ENCODE results near the gene ESYT2. TPM values are rescaled to one million over a fixed set of nuclear protein-coding genes. Genes with fewer than 3 reads are reported as not detected.

The ESYT2 gene
- total RNA-seq, 1 donor from 2014 or later = 23.3 TPM

DNA sequence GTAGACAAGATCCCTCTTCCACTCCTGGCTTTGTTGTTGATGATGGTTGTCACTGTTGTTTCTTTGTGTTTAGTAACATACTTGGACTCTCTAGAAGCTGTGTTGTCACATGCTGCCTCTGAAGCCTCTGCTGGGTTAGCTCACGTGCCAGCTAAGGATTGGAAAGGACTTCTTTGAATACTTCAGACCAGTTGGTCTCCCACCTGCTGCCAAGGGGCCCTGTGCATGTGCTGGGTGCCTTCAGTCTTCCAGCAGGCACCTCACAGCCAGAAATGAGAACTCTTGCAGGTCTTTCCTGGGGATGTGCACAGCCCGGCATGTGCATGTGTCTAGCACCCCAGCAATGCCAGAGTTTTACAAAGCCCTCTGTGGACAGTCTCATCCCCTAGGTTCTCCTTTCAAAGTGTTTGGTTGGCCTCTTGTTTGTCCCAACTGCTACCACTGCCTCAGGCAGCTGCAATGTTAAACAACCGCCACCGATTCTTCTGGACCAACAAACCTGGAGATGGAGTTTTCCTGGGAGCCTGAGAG is 103.0 kb downstream of the ESYT2 start:
- H3K27me3 Mint-ChIP-seq (ENCODE audit: low read depth) = no peaks in the 10 kb centered on the region

GRCh38 chr7:158725506-158725800 is 103.9 kb downstream of the ESYT2 start:
- Mint-ChIP-seq H3K27me3 (ENCODE audit: low read depth) (no peaks in the 10 kb centered on the region), H3K4me3 (no peak overlapping the region), H3K36me3 (ENCODE audit: low read depth) (peaks cover 7% of the 10 kb centered on the region), H3K27ac (ENCODE audit: unreplicated experiment) (no peak overlapping the region), H3K9me3 (peaks cover 2% of the 10 kb centered on the region), H3K4me1 (peaks cover 7% of the 10 kb centered on the region)
- TF ChIP-seq CTCF (conservative IDR thresholded peaks at IDR 0.05) = no peak
- DNase-seq (ENCODE audit: low read depth, low spot score) = no peak

More for the DNA sequence above, 103.0 kb downstream of the ESYT2 start:
- peaks cover 13% of the 10 kb centered on the region for H3K4me1 Mint-ChIP-seq
- H3K4me3 Mint-ChIP-seq = no peak overlapping the region
- TF ChIP-seq CTCF (conservative IDR thresholded peaks at IDR 0.05) = no peak
- H3K9me3 Mint-ChIP-seq = peaks cover 2% of the 10 kb centered on the region
- H3K36me3 Mint-ChIP-seq (ENCODE audit: low read depth) = peaks cover 8% of the 10 kb centered on the region
- no peak overlapping the region for H3K27ac Mint-ChIP-seq (ENCODE audit: unreplicated experiment)
- no peak for DNase-seq (ENCODE audit: low read depth, low spot score)

- no peak for TF ChIP-seq CTCF (conservative IDR thresholded peaks at IDR 0.05)
- no peak overlapping the region for H3K4me3 Mint-ChIP-seq
Observed at GRCh38 chr7:158724658-158725505, 104.4 kb downstream of the ESYT2 start.

DNA sequence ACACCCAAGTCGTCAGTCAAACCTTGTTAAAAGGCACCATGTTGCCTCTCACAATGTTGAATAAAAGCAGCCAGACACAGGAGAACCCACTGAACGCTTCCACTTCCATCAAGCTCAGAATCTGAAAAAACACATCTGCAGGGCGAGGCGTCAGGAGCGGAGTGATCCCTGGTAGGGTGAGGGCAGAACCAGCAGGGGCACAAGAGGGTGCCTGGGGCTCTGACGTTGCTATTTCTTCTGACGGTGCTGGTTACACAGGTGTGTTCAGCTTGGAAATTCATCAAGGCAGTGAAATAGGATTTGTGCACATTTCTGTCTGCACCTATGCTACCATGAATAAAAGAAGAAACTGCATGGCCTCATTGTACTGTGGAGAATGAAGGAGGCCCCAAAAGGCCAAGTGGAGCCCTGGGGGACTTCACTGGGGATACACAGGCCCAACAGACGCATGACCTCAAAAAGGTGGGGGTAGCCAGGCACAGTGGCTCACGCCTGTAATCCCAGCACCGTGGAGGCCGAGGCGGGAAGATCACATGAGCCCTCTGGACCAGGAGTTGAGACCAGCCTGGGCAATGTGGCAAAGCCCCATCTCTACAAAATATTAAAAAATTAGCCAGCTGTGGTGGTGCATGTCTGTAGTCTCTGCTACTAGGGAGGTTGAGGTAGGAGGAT is 105.5 kb downstream of the ESYT2 start:
- Mint-ChIP-seq H3K4me1 (no peaks in the 10 kb centered on the region), H3K36me3 (ENCODE audit: low read depth) (no peaks in the 10 kb centered on the region), H3K4me3 (no peak overlapping the region), H3K27ac (ENCODE audit: unreplicated experiment) (no peak overlapping the region), H3K27me3 (ENCODE audit: low read depth) (peaks cover 9% of the 10 kb centered on the region), H3K9me3 (peaks cover 2% of the 10 kb centered on the region)
- DNase-seq (ENCODE audit: low read depth, low spot score) = no peak
- TF ChIP-seq CTCF (conservative IDR thresholded peaks at IDR 0.05) = no peak

More at GRCh38 chr7:158724658-158725505, 104.4 kb downstream of the ESYT2 start:
- Mint-ChIP-seq H3K9me3 (peaks cover 2% of the 10 kb centered on the region), H3K27me3 (ENCODE audit: low read depth) (no peaks in the 10 kb centered on the region), H3K4me1 (peaks cover 1% of the 10 kb centered on the region), H3K36me3 (ENCODE audit: low read depth) (peaks cover 1% of the 10 kb centered on the region), H3K27ac (ENCODE audit: unreplicated experiment) (no peak overlapping the region)
- no peak for DNase-seq (ENCODE audit: low read depth, low spot score)

DNA sequence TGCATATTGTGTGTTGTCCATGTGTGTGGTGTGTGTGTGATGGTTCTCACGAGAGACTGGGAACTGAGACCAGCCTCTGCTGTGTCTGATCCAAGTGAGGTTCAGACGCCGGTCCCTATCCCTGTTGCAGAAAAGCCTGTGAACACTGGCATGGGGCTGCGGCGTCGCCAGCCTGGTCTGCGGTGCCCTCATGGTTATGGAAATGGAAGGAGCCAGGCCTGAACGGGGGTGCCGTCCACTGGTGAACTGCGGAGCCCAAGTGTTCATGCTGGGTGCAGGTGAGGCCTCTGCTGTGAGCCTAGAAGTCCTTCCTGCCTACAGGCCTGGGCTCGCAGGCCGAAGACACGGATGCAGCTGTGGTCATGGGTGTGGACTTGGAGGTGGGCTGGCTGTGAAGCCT is 106.0 kb downstream of the ESYT2 start:
- no peak overlapping the region for H3K27ac Mint-ChIP-seq (ENCODE audit: unreplicated experiment)
- H3K4me1 Mint-ChIP-seq = no peaks in the 10 kb centered on the region

More for the DNA sequence above, 106.0 kb downstream of the ESYT2 start:
- H3K36me3 Mint-ChIP-seq (ENCODE audit: low read depth) = no peaks in the 10 kb centered on the region
- DNase-seq (ENCODE audit: low read depth, low spot score) = no peak
- peaks cover 2% of the 10 kb centered on the region for H3K9me3 Mint-ChIP-seq
- H3K27me3 Mint-ChIP-seq (ENCODE audit: low read depth) = peaks cover 15% of the 10 kb centered on the region
- TF ChIP-seq CTCF (conservative IDR thresholded peaks at IDR 0.05) = no peak
- no peak overlapping the region for H3K4me3 Mint-ChIP-seq
